Nephron (organoid): ENCODE results near the gene HCFC2.
"Not testable (repeated sequence)": the region's sequence is repeated elsewhere in the genome, so short reads cannot be mapped to it uniquely, and the experiment has no call there.

Source experiments
- H3K27ac Mint-ChIP-seq, 3 experiments: 2 replicates each; pipeline ENCODE4 v1.8.0; 2020; ENCODE audit warnings: mixed read lengths in 3 of 3, mild to moderate bottlenecking in 2 of 3, moderate library complexity in 1 of 3
- H3K27me3 Mint-ChIP-seq: 2 replicates; pipeline ENCODE4 v1.8.0; 2021; ENCODE audit warnings: low read depth, mild to moderate bottlenecking, moderate library complexity, mixed read lengths
- H3K36me3 Mint-ChIP-seq: 2 replicates; pipeline ENCODE4 v1.8.0; 2020; ENCODE audit warnings: low read depth, mixed read lengths
- H3K4me1 Mint-ChIP-seq: 2 replicates; pipeline ENCODE4 v1.8.0; 2020; ENCODE audit warnings: mixed read lengths
- H3K4me3 Mint-ChIP-seq, 3 experiments: 2 replicates each; pipeline ENCODE4 v1.8.0; 2020; ENCODE audit warnings: mild to moderate bottlenecking in 3 of 3, mixed read lengths in 3 of 3, moderate library complexity in 2 of 3
- H3K9me3 Mint-ChIP-seq: 2 replicates; pipeline ENCODE4 v1.8.0; 2020; ENCODE audit warnings: mixed read lengths
- TF ChIP-seq, protein P1 (sequence below), 3 experiments: fragments of 200-600 bp; sonication (generic); IDR thresholded peaks; one replicate each; pipeline ENCODE4 v1.5.0; 2021; ENCODE audit warnings: antibody characterized with exemption in 3 of 3; ENCODE audit not compliant: unreplicated experiment in 3 of 3

HCFC2 gene

DNA sequence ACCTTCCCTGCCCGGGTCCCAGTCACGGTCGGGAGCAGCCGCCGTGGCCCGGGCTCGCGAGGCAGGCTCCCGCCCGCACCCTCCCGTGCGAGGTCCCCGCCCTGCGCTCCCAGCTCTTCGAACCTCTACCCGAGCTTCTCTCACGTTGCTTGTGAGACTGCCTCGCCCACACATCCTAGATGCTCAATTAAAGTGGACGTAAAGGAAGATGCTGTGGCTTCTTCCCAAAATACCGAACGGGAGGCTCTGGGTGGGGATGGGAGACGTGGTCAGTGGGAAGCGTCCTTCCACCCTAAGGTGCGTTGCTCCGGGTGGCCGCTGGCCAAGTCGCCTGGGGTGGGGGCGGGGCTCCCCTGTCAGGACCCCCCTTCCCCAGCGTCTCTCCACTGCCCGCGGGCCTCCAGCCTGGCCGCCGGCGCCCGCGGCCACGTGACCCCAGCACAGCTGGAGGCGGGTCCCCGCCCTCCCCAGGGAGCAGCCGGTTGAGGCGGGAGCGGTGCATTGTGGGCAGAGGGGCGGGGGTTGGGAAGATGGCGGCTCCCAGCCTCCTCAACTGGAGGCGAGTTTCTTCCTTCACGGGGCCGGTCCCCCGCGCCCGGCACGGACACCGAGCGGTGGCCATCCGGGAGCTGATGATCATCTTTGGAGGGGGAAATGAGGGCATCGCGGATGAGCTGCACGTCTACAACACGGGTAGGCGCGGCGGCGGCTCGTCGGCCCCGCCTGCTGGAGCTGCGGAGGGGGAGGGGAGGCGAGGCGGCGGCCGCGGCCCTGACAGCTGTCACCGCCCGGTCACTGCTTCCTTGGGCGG lies at the start of gene HCFC2:
Gene HCFC2 (plus strand): TSS at position 501 of the 811 bp plus-strand sequence. CDS start 30 bp downstream, at position 531.
- TF ChIP-seq, protein P1, sequence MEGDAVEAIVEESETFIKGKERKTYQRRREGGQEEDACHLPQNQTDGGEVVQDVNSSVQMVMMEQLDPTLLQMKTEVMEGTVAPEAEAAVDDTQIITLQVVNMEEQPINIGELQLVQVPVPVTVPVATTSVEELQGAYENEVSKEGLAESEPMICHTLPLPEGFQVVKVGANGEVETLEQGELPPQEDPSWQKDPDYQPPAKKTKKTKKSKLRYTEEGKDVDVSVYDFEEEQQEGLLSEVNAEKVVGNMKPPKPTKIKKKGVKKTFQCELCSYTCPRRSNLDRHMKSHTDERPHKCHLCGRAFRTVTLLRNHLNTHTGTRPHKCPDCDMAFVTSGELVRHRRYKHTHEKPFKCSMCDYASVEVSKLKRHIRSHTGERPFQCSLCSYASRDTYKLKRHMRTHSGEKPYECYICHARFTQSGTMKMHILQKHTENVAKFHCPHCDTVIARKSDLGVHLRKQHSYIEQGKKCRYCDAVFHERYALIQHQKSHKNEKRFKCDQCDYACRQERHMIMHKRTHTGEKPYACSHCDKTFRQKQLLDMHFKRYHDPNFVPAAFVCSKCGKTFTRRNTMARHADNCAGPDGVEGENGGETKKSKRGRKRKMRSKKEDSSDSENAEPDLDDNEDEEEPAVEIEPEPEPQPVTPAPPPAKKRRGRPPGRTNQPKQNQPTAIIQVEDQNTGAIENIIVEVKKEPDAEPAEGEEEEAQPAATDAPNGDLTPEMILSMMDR (IDR thresholded peaks at IDR 0.05; ENCODE audit: unreplicated experiment in 3 of 3): no peak
- Mint-ChIP-seq H3K4me1 (peaks cover 30% of the 10 kb centered on the region), H3K27ac (peak within 1 kb of the TSS; percentile 83 to 94 (median 90)), H3K36me3 (peaks cover 15% of the 10 kb centered on the region), H3K27me3 (peaks cover 4% of the 10 kb centered on the region), H3K4me3 (peak within 1 kb of the TSS; percentile 96 to 97 (median 96)), H3K9me3 (no peaks in the 10 kb centered on the region)

DNA sequence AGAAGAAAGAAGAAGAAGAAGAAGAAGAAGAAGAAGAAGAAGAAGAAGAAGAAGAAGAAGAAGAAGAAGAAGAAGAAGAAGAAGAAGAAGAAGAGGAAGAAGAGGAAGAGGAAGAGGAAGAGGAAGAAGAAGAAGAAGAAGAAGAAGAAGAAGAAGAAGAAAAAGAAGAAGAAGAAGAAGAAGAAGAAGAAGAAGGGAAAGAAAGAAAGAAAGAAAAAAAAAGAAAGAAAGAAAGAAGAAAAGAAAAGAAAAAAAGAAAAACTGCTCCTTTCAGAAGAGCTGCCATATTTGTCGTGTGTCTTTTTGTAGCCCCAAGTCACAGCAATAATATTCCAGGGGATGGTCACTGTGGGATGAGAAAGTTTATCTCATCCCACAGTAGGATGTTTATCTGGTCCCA lies 42.5 kb upstream of the HCFC2 start:
- not testable (repeated sequence) for H3K36me3 Mint-ChIP-seq, H3K4me3 Mint-ChIP-seq, H3K9me3 Mint-ChIP-seq, H3K27me3 Mint-ChIP-seq
- Mint-ChIP-seq H3K4me1 (peaks cover 22% of the 10 kb centered on the region), H3K27ac (peak overlapping the region in 1 of 3 experiments; percentile 50)

DNA sequence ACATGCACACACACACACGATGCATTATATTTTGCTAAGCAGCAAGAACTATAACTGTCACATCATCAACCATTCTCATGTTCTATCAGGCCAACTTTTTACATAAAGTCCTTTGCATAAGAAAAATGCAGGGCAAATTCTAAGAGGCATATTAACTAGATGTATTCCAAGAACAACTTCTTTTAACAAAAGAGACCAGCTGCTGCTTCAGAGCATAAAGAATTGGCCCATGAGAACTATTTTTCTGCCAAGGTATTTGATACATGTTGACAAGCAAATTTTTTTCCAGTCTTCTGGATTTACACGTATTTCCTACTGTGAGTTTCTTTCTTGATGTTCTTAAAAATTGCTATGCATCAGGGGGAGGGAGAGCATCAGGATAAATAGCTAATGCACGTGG lies 41.5 kb upstream of the HCFC2 start:
- peaks cover 3% of the 10 kb centered on the region for H3K9me3 Mint-ChIP-seq
- H3K4me1 Mint-ChIP-seq: peaks cover 30% of the 10 kb centered on the region
- H3K36me3 Mint-ChIP-seq: peaks cover 7% of the 10 kb centered on the region
- no peaks in the 10 kb centered on the region for H3K27me3 Mint-ChIP-seq
- H3K4me3 Mint-ChIP-seq: no peak overlapping the region
- TF ChIP-seq, protein P1 (IDR thresholded peaks at IDR 0.05; ENCODE audit: unreplicated experiment in 3 of 3): no peak
- H3K27ac Mint-ChIP-seq: peak overlapping the region in 2 of 3 experiments; percentile 50 to 70

DNA sequence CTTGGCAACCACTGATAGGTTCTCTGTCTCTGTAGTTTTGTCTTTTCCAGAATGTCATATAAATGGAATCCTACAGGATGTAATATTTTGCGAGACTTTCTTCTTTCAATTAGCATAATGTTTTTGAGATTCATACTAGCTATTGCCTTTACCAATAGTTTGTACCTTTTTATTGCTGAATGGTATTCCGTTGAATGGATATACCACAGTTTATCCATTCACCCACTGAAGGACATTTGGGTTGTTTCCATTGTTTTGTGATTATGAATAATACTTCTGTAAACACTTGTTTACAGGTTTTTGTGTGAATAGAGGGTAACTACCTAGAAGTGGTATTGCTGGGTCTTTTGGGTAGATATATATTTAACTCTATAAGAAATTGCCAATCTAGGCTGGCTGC lies 40.6 kb upstream of the HCFC2 start:
- peaks cover 3% of the 10 kb centered on the region for H3K9me3 Mint-ChIP-seq
- H3K4me1 Mint-ChIP-seq: peaks cover 32% of the 10 kb centered on the region
- no peak overlapping the region for H3K4me3 Mint-ChIP-seq
- no peak overlapping the region for H3K27ac Mint-ChIP-seq
- TF ChIP-seq, protein P1 (IDR thresholded peaks at IDR 0.05; ENCODE audit: unreplicated experiment in 3 of 3): no peak
- no peaks in the 10 kb centered on the region for H3K27me3 Mint-ChIP-seq
- peaks cover 7% of the 10 kb centered on the region for H3K36me3 Mint-ChIP-seq

DNA sequence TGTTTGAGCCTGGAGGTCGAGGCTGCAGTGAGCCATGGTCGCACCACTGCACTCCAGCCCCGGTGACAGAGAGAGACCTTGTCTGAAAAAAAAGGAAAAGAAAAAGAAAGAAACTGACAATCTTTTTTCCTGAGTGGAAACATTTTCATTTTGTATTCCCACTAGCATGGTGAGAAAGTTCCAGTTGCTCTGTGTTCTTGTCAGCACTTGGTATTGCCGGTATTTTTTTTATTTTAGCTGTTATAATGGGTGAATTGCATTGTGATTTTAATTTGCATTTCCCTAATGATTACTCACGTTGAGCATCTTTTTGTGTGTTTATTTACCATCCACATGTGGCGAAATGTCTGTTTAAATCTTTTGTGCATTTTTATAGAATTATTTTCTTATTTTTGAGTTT lies 40.0 kb upstream of the HCFC2 start:
- no peaks in the 10 kb centered on the region for H3K27me3 Mint-ChIP-seq
- TF ChIP-seq, protein P1 (IDR thresholded peaks at IDR 0.05; ENCODE audit: unreplicated experiment in 3 of 3): no peak
- no peak overlapping the region for H3K4me3 Mint-ChIP-seq
- H3K4me1 Mint-ChIP-seq: peaks cover 32% of the 10 kb centered on the region
- peaks cover 7% of the 10 kb centered on the region for H3K36me3 Mint-ChIP-seq
- H3K9me3 Mint-ChIP-seq: peaks cover 3% of the 10 kb centered on the region
- H3K27ac Mint-ChIP-seq: no peak overlapping the region

DNA sequence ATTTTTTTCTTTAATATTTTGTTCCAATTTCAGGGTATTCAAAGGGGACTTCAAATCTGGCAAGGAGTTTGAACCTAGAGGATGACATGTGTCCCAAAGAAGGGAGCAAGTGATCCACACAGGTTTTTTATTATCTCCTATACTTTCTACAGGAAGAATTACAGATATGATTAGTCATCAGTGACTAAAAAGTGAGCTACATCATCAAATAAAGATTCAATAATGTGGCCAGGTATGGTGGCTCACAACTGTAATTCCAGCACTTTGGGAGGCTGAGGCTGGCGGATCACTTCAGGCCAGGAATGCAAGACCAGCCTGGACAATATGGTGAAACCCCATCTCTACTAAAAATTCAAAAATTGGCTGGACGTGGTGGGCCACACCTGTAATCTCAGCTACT lies 38.6 kb upstream of the HCFC2 start:
- H3K4me3 Mint-ChIP-seq: no peak overlapping the region
- no peaks in the 10 kb centered on the region for H3K27me3 Mint-ChIP-seq
- TF ChIP-seq, protein P1 (IDR thresholded peaks at IDR 0.05; ENCODE audit: unreplicated experiment in 3 of 3): no peak
- H3K36me3 Mint-ChIP-seq: peaks cover 3% of the 10 kb centered on the region
- H3K4me1 Mint-ChIP-seq: peaks cover 32% of the 10 kb centered on the region
- H3K27ac Mint-ChIP-seq: no peak overlapping the region
- peaks cover 3% of the 10 kb centered on the region for H3K9me3 Mint-ChIP-seq
